ENCODE data around the gene BRMS1L.

- peak; percentile 60 for TF ChIP-seq CTCF (IDR thresholded peaks at IDR 0.05)
- TF ChIP-seq EZH2 (IDR thresholded peaks at IDR 0.05) = no peak
Observed at GRCh38 chr14:35818346-35819115, 7.6 kb upstream of the BRMS1L start.

All from neural progenitor cell (in vitro differentiated cells).